ENCODE data around the gene EPHB6.

The EPHB6 gene

DNA sequence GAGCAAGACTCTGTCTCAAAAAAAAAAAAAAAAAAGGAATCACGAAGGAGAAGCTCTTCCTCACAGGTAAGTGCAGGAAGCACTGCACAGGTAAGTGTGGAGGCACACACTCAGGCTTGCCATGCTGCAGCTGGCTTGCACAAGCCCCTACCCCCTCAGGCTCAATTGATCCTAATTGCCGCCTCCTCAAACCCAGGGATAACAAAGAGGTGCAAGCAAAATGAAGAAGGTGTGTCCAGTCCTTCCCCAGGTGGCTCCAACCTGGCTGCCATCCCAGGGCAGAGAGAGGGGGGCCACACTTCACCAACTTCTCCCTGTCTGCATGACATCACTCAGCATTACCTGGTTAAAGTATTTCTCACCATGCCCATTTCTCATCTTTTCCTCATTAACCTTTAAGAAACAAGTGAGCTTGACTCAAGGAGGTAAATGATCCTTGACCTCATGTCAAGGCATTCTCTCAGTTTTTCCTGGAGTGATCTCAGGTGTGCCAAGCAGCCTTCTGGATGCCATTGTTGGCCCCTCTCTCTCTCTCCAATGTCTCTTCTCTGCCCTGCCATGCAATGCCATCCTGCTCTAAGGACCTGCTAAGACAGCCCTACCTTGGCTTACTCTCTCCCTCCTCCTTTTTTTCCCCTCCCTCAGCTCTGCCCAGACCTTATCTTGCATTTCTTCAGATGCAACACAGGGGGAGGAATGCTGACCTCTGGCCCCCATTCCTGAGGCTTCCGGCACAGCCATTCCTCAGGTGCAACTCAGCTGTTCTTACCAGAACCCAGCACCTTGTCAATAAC lies 43.7 kb downstream of the EPHB6 start:
- DNase-seq (ENCODE audit: extremely low read depth, low read depth), result no peak
- TF ChIP-seq, protein P1, sequence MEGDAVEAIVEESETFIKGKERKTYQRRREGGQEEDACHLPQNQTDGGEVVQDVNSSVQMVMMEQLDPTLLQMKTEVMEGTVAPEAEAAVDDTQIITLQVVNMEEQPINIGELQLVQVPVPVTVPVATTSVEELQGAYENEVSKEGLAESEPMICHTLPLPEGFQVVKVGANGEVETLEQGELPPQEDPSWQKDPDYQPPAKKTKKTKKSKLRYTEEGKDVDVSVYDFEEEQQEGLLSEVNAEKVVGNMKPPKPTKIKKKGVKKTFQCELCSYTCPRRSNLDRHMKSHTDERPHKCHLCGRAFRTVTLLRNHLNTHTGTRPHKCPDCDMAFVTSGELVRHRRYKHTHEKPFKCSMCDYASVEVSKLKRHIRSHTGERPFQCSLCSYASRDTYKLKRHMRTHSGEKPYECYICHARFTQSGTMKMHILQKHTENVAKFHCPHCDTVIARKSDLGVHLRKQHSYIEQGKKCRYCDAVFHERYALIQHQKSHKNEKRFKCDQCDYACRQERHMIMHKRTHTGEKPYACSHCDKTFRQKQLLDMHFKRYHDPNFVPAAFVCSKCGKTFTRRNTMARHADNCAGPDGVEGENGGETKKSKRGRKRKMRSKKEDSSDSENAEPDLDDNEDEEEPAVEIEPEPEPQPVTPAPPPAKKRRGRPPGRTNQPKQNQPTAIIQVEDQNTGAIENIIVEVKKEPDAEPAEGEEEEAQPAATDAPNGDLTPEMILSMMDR (IDR thresholded peaks at IDR 0.05; ENCODE audit: low read depth, low read length, missing control alignments), result no peak
- no peak overlapping the region for H3K4me3 ChIP-seq (replicated peaks; ENCODE audit: low read depth, low read length)

DNA sequence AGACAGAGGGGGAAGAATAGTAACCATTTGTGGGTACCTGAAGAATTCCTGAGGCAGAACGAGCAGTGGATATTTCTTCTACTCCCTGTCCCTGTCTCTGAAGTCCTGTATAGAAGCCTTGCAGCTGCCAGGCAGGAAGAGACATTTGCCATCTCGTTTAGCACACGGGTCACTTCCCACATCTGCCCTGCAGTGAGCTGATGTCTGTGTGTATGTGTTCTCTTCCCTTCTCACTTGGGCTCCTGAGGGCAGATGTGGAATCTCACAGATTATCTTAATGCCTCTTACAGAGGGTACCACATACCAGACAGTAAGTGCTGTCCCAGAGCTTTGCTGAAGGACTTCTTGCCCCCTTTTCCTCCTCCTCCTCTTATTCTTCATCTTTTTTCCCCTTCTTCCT lies 44.8 kb downstream of the EPHB6 start:
- TF ChIP-seq, protein P1 (IDR thresholded peaks at IDR 0.05; ENCODE audit: low read depth, low read length, missing control alignments), result no peak
- H3K4me3 ChIP-seq (replicated peaks; ENCODE audit: low read depth, low read length), result no peak overlapping the region
- DNase-seq (ENCODE audit: extremely low read depth, low read depth), result no peak

DNA sequence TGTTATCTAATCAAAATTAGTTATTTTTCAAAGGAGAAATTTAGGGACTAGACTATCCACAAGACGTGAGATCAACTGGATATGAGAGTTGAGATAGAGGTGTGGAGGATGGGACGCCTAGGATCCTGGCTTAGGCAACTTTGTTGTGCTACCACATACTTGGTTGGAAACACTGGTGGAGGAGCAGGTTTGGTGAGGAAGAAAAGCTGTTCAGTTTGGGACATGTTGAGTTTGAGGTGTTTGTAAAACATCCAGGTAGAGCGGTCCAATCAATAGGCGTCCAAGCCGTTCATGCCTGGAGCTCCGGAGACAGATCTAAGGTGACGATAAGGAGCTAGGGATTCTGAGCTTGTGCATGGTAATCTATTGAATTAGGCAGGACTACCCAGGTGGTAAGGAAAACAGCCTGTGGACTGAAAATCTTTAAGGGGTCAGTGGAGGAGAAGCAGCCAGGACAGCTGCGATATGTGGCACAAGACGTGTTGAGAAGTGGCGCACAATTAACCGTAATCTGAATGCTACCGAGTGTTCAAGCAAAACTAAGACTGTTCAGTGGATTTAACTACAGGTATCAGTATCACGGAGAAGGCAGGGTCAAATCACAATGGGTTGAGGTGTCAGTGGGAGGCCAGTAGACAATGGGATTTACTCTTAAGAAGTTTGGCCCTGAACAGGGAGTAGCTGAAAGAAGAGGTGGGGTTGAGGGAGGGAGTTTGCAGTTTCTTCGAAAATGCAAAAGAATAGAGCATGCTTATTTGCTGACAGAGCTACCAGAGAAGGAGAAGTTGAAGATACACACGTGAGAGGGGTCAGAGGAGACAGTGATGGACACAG lies 46.8 kb downstream of the EPHB6 start:
- TF ChIP-seq, protein P1 (IDR thresholded peaks at IDR 0.05; ENCODE audit: low read depth, low read length, missing control alignments), result no peak
- no peak overlapping the region for H3K4me3 ChIP-seq (replicated peaks; ENCODE audit: low read depth, low read length)
- no peak for DNase-seq (ENCODE audit: extremely low read depth, low read depth)

DNA sequence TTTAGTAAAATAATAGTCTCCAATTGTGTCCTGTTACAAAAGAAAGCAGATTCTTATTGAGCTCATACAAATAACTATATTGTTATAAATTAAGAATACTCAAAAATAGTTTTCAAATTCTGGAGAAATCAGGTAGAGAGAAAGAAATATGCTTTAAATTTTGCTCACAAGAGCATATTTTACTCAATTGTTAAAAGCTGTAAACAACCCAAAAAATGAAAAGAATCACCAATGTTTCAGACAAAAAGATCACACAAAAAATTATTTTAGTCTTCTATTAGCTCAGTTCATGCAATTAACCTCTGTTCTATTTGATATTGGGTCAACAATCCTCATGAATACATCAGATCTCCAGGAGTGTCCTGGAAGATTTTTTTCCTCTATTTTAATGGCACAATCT lies 49.3 kb downstream of the EPHB6 start:
- TF ChIP-seq, protein P1 (IDR thresholded peaks at IDR 0.05; ENCODE audit: low read depth, low read length, missing control alignments), result no peak
- DNase-seq (ENCODE audit: extremely low read depth, low read depth), result no peak
- no peak overlapping the region for H3K4me3 ChIP-seq (replicated peaks; ENCODE audit: low read depth, low read length)

DNA sequence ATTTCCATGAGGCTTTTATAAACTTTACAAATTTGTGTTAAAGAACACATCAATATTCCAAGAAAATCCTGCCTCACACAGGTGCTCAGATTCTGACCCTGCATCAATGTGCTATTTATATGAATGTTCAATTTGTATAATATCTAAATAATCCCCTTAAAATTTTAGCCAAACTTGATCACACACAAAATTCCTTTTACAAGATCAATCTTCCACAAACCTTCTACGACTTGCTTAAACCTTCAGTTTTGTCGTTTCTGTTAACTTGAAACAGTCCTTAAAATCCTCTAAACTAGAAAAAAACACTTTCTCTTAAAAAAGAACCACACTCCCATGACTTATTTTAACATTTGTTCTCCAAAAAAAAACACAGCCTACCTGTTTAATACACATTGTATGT lies 50.9 kb downstream of the EPHB6 start:
- TF ChIP-seq, protein P1 (IDR thresholded peaks at IDR 0.05; ENCODE audit: low read depth, low read length, missing control alignments), result no peak
- no peak for DNase-seq (ENCODE audit: extremely low read depth, low read depth)
- no peak overlapping the region for H3K4me3 ChIP-seq (replicated peaks; ENCODE audit: low read depth, low read length)

DNA sequence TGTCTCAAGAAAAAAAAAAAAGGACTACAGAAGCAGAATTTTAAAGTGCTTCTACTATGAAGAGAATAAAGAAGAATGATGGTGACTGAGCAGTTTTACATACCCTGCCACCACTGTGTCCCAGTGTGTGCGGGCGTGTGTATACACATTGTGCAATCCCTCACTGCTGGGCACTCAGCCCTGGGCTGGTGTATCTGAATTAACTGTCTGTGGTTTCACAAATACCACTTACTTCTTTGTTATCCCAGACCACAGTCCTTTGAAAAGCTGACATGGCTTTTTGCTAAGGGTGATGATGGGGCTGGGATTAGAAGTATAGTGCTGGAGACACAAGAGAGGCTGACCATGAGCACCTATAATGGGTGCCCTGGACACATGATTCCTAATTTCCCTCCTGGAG lies 51.8 kb downstream of the EPHB6 start:
- H3K4me3 ChIP-seq (replicated peaks; ENCODE audit: low read depth, low read length), result no peak overlapping the region
- TF ChIP-seq, protein P1 (IDR thresholded peaks at IDR 0.05; ENCODE audit: low read depth, low read length, missing control alignments), result no peak
- DNase-seq (ENCODE audit: extremely low read depth, low read depth), result no peak

Data from HFF-Myc (cell line).